22Rv1 (cell line): ENCODE data around the gene MTOR.

Experiments used
- ZFX ChIP-seq: fragments of 450-650 bp; IDR thresholded peaks from 2 replicates; pipeline ENCODE4 v1.6.1; 2017; ENCODE audit warnings: antibody characterized with exemption, borderline replicate concordance
- TF ChIP-seq, protein P1 (sequence below): fragments of 450-650 bp; IDR thresholded peaks from 2 replicates; pipeline ENCODE4 v1.5.1; 2017; ENCODE audit warnings: mild to moderate bottlenecking

GRCh38 chr1:11187000-11187399 lies 75.4 kb downstream of the MTOR start:
- TF ChIP-seq, protein P1, sequence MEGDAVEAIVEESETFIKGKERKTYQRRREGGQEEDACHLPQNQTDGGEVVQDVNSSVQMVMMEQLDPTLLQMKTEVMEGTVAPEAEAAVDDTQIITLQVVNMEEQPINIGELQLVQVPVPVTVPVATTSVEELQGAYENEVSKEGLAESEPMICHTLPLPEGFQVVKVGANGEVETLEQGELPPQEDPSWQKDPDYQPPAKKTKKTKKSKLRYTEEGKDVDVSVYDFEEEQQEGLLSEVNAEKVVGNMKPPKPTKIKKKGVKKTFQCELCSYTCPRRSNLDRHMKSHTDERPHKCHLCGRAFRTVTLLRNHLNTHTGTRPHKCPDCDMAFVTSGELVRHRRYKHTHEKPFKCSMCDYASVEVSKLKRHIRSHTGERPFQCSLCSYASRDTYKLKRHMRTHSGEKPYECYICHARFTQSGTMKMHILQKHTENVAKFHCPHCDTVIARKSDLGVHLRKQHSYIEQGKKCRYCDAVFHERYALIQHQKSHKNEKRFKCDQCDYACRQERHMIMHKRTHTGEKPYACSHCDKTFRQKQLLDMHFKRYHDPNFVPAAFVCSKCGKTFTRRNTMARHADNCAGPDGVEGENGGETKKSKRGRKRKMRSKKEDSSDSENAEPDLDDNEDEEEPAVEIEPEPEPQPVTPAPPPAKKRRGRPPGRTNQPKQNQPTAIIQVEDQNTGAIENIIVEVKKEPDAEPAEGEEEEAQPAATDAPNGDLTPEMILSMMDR, result no peak
- TF ChIP-seq ZFX, result no peak
